ENCODE measurements around the gene MEIG1.
"Not testable (repeated sequence)": the region's sequence is repeated elsewhere in the genome, so short reads cannot be mapped to it uniquely, and the experiment has no call there.

MEIG1 gene

GRCh38 chr10:14959221-14960057, at the start of gene MEIG1:
TSS of gene MEIG1 (plus strand) at chr10:14959388. CDS start at chr10:14966469, 7,081 bp downstream.
- peak; percentile 66 for DNase-seq

- no peak for DNase-seq
These were observed 48.2 kb upstream of the MEIG1 start for GRCh38 chr10:14910953-14911352.

GRCh38 chr10:14911801-14912200, 47.4 kb upstream of the MEIG1 start:
- DNase-seq: no peak

GRCh38 chr10:14916600-14916999, 42.6 kb upstream of the MEIG1 start:
- DNase-seq: no peak

- no peak for DNase-seq
These were observed 41.4 kb upstream of the MEIG1 start for GRCh38 chr10:14917827-14918226.

GRCh38 chr10:14918964-14919363, 40.2 kb upstream of the MEIG1 start:
- DNase-seq: no peak

GRCh38 chr10:14924013-14924412, 35.2 kb upstream of the MEIG1 start:
- DNase-seq: no peak

GRCh38 chr10:14925268-14925667, 33.9 kb upstream of the MEIG1 start:
- DNase-seq: no peak

- no peak for DNase-seq
These were observed 33.1 kb upstream of the MEIG1 start for GRCh38 chr10:14926061-14926470.

GRCh38 chr10:14926722-14927416, 32.3 kb upstream of the MEIG1 start:
- no peak for DNase-seq

- no peak for DNase-seq
These were observed 28.6 kb upstream of the MEIG1 start for GRCh38 chr10:14930610-14931009.

- no peak for DNase-seq
These were observed 22.6 kb upstream of the MEIG1 start for GRCh38 chr10:14936584-14936983.

GRCh38 chr10:14938971-14939370, 20.2 kb upstream of the MEIG1 start:
- not testable (repeated sequence) for DNase-seq

- DNase-seq: not testable (repeated sequence)
These were observed 16.8 kb upstream of the MEIG1 start for GRCh38 chr10:14942147-14942949.

GRCh38 chr10:14942950-14943338, 16.2 kb upstream of the MEIG1 start:
- DNase-seq: not testable (repeated sequence)

- DNase-seq: no peak
These were observed 14.1 kb upstream of the MEIG1 start for GRCh38 chr10:14945108-14945507.

- DNase-seq: no peak
These were observed 11.9 kb upstream of the MEIG1 start for GRCh38 chr10:14947268-14947667.

GRCh38 chr10:14949291-14949690, 9.9 kb upstream of the MEIG1 start:
- DNase-seq: no peak

- no peak for DNase-seq
These were observed 6.3 kb upstream of the MEIG1 start for GRCh38 chr10:14952851-14953423.

GRCh38 chr10:14953424-14954000, 5.7 kb upstream of the MEIG1 start:
- DNase-seq: no peak

GRCh38 chr10:14954001-14954770, 5.0 kb upstream of the MEIG1 start, which contains the start of gene DCLRE1C:
TSS of gene DCLRE1C (minus strand) at chr10:14954096. CDS start at chr10:14954010, 86 bp downstream.
- DNase-seq: peak; percentile 84

- no peak for DNase-seq
These were observed 4.3 kb upstream of the MEIG1 start for GRCh38 chr10:14954934-14955333.
